Vagina (tissue), 2 donors: ENCODE results near the gene ADAMTSL5. TPM values are rescaled to one million over a fixed set of nuclear protein-coding genes. Genes with fewer than 3 reads are reported as not detected.
"Not testable (repeated sequence)": the region's sequence is repeated elsewhere in the genome, so short reads cannot be mapped to it uniquely, and the experiment has no call there.

Experiments used
- DNase-seq, 2 donors: peaks; one replicate each; pipeline ENCODE4 v3.0.0-alpha.2; 2017; ENCODE audit errors: extremely low spot score in 2 of 2
- H3K27ac ChIP-seq: fragments of 200-600 bp; sonication (generic); one replicate; pipeline ENCODE4 v1.5.1; 2019
- H3K27me3 ChIP-seq: fragments of 200-600 bp; sonication (generic); one replicate; pipeline ENCODE4 v1.5.1; 2019
- H3K36me3 ChIP-seq, 2 donors: fragments of 200-600 bp; sonication (generic); one replicate each; pipeline ENCODE4 v1.5.1; 2017 to 2019
- H3K4me1 ChIP-seq: fragments of 200-600 bp; sonication (generic); one replicate; pipeline ENCODE4 v1.5.1; 2019
- H3K4me3 ChIP-seq, 2 donors: fragments of 200-600 bp; sonication (generic); 1 replicate in 1 of 2; 2 replicates in 1 of 2; pipeline ENCODE4 v1.5.1; 2016 to 2019
- H3K9me3 ChIP-seq: fragments of 200-600 bp; sonication (generic); one replicate; pipeline ENCODE4 v1.5.1; 2019
- POLR2A ChIP-seq, 2 donors: fragments of 450-650 bp; IDR thresholded peaks; one replicate each; pipeline ENCODE4 v1.6.1; 2017; ENCODE audit warnings: antibody characterized with exemption in 2 of 2, mild to moderate bottlenecking in 2 of 2, moderate library complexity in 2 of 2
- POLR2AphosphoS5 ChIP-seq, 2 donors: sonication (generic); formaldehyde crosslinking; IDR thresholded peaks; one replicate each; pipeline ENCODE4 v1.9.0; 2017; ENCODE audit warnings: antibody characterized with exemption in 2 of 2, mild to moderate bottlenecking in 2 of 2, low read depth in 1 of 2; ENCODE audit not compliant: insufficient read depth in 1 of 2
- intact Hi-C: fragments of 100-400 bp; cut with DNase I; formaldehyde crosslinking; loops from one replicate; pipeline ENCODE4 v1.15.1; 2023
- total RNA-seq: library from RNA; depleted of rRNA; stranded (reverse); fragments of >200 nt; gene quantifications from one replicate; pipeline ENCODE4 v1.2.3, GENCODE V29; 2016
- TF ChIP-seq, protein P1 (sequence below), 3 experiments: fragments of 450-650 bp in 2 of 3; fragments of 200-600 bp in 1 of 3; sonication (generic) in 1 of 3; IDR thresholded peaks; one replicate each; pipeline ENCODE4 v1.5.1; 2017 to 2019; ENCODE audit warnings: antibody characterized with exemption in 3 of 3, mild to moderate bottlenecking in 2 of 3, moderate library complexity in 2 of 3

ADAMTSL5 gene
- total RNA-seq, 1 donor from 2014 or later: 22.6 TPM

DNA sequence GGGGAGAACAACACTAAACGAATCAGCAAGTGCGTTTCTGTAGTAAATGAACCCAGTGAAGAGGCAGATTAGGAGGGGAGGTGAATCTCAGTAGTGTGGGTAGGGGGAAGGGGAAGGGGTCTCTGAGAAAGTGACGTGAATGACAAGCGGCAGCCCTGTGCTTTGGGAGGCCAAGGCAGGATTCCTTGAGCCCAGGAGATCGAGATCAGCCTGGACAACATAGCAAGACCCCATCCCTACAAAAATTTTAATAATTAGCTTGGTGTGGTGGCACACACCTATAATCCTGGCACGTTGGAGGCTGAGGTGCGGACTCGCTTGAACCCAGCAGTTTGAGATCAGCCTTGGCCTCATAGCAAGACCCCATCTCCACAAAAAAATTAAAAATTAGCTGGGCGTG, 19.2 kb upstream of the ADAMTSL5 start:
- Histone ChIP-seq H3K27ac (no peak overlapping the region), H3K27me3 (no peaks in the 10 kb centered on the region), H3K9me3 (no peaks in the 10 kb centered on the region), H3K4me1 (no peaks in the 10 kb centered on the region), H3K36me3 (no peaks in the 10 kb centered on the region), H3K4me3 (no peak overlapping the region)
- no peak for DNase-seq
- TF ChIP-seq POLR2A (IDR thresholded peaks at IDR 0.05) (no peak), POLR2AphosphoS5 (IDR thresholded peaks at IDR 0.05; ENCODE audit: insufficient read depth in 1 of 2, low read depth in 1 of 2) (no peak)
- TF ChIP-seq, protein P1, sequence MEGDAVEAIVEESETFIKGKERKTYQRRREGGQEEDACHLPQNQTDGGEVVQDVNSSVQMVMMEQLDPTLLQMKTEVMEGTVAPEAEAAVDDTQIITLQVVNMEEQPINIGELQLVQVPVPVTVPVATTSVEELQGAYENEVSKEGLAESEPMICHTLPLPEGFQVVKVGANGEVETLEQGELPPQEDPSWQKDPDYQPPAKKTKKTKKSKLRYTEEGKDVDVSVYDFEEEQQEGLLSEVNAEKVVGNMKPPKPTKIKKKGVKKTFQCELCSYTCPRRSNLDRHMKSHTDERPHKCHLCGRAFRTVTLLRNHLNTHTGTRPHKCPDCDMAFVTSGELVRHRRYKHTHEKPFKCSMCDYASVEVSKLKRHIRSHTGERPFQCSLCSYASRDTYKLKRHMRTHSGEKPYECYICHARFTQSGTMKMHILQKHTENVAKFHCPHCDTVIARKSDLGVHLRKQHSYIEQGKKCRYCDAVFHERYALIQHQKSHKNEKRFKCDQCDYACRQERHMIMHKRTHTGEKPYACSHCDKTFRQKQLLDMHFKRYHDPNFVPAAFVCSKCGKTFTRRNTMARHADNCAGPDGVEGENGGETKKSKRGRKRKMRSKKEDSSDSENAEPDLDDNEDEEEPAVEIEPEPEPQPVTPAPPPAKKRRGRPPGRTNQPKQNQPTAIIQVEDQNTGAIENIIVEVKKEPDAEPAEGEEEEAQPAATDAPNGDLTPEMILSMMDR (IDR thresholded peaks at IDR 0.05): no peak
- intact Hi-C loops: no loop called here

DNA sequence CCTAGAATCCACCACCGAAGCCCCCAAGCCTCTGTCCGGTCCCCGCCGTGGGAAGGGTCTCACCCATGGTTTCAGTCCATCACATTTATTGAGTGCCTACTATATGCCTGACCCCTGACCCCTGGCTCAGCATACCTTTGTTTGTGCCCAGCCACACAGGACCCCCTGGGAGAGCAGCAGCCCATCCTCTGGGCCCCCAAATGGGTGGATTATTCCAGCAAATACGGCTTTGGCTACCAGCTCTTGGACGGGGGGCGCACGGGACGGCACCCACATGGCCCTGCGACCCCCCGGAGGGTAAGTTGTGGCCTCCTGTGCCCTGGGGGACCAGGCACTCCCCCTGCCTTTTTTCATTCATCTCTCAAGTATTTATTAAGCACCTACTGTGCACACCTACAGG, 18.8 kb upstream of the ADAMTSL5 start:
- Histone ChIP-seq H3K27ac (no peak overlapping the region), H3K4me1 (no peaks in the 10 kb centered on the region), H3K4me3 (no peak overlapping the region), H3K27me3 (no peaks in the 10 kb centered on the region), H3K36me3 (no peaks in the 10 kb centered on the region), H3K9me3 (no peaks in the 10 kb centered on the region)
- intact Hi-C loops: no loop called here
- no peak for TF ChIP-seq POLR2A (IDR thresholded peaks at IDR 0.05)
- TF ChIP-seq, protein P1 (IDR thresholded peaks at IDR 0.05): no peak
- no peak for TF ChIP-seq POLR2AphosphoS5 (IDR thresholded peaks at IDR 0.05; ENCODE audit: insufficient read depth in 1 of 2, low read depth in 1 of 2)
- DNase-seq: no peak

DNA sequence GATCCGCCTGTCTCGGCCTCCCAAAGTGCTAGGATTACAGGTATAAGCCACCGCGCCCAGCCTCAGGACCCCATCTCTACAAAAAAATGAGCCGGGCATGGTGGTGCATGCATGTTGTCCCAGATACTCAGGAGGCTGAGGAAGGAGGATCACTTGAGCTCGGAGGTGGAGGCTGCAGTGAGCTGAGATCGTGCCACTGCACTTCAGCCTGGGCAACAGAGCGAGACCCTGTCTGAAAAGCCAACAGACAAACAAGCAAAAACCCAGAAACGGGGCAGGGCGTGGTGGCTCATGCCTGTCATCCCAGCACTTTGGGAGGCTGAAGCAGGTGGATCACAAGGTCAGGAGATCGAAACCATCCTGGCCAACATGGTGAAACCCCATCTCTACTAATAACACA, 18.0 kb upstream of the ADAMTSL5 start:
- H3K4me1 ChIP-seq, H3K9me3 ChIP-seq, H3K36me3 ChIP-seq, intact Hi-C loops, H3K27ac ChIP-seq, H3K27me3 ChIP-seq, DNase-seq, H3K4me3 ChIP-seq: not testable (repeated sequence)

DNA sequence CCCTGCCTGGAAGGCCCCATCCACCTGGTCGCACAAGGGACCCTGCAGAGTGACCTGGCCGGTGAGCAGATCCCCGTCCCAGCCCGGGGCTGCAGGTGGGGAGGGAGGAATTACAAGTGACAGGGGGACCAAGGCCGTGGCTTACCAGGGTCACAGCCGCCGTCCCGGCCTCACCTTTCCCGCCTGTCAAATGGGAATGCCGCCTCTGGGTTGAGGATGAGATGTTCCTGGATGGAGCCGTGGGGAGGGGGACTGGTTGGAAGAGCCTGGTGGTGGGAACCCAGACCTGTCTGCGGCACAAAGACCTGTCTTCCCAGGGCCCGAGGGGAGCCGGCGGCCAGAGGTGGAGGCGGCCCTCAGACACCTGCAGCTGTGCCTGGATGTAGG, 16.6 kb upstream of the ADAMTSL5 start:
- H3K27me3 ChIP-seq: no peaks in the 10 kb centered on the region
- DNase-seq: no peak
- intact Hi-C loops: no loop called here

DNA sequence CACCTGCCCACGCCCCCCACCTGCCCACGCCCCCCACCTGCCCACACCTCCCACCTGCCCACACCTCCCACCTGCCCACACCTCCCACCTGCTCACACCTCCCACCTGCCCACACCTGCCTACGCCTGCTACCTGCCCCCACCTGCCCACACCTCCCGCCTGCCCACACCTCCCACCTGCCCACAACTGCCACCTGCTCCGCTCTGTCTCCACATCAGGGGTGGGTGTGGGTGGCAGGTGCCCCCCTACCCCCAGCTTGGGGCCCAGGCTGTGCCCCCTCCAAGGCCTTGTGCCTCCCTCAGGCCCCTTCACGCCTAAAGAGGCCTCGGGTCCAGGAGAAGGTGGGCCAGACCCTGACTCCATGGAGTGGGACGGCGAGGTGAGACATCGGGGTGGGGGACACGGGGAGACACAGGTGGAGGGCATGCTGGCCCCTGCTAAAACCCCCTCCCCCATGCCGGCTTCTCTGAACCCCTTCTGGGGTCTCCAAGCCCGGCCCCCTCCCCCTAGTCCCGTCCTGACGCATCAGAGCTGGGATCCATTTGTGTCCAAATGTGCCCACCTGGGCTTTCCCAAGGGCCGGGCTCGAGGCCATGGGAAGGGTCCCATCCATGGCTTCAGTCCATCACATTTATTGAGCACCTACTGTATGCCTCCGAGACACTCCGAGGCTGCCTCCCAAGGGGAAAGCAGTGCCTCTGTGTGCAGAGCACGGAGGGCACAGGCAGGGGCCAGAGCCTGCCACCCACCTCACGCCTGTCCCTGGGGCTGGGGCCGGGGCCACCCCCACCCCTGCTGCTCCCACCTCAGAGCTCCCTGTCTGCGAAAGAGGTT, 16.0 kb upstream of the ADAMTSL5 start:
- intact Hi-C loops: no loop called here
- Histone ChIP-seq H3K27me3 (no peaks in the 10 kb centered on the region), H3K27ac (no peak overlapping the region), H3K4me1 (peaks cover 11% of the 10 kb centered on the region), H3K36me3 (no peaks in the 10 kb centered on the region), H3K4me3 (no peak overlapping the region), H3K9me3 (no peaks in the 10 kb centered on the region)
- TF ChIP-seq, protein P1 (IDR thresholded peaks at IDR 0.05): no peak
- no peak for TF ChIP-seq POLR2A (IDR thresholded peaks at IDR 0.05)
- no peak for TF ChIP-seq POLR2AphosphoS5 (IDR thresholded peaks at IDR 0.05; ENCODE audit: insufficient read depth in 1 of 2, low read depth in 1 of 2)
- no peak for DNase-seq

More for the DNA sequence above, 16.6 kb upstream of the ADAMTSL5 start:
- peaks cover 9% of the 10 kb centered on the region for H3K4me1 ChIP-seq
- no peak overlapping the region for H3K27ac ChIP-seq
- no peak overlapping the region for H3K4me3 ChIP-seq
- no peaks in the 10 kb centered on the region for H3K9me3 ChIP-seq
- no peaks in the 10 kb centered on the region for H3K36me3 ChIP-seq
- TF ChIP-seq POLR2A (IDR thresholded peaks at IDR 0.05) (no peak), POLR2AphosphoS5 (IDR thresholded peaks at IDR 0.05; ENCODE audit: insufficient read depth in 1 of 2, low read depth in 1 of 2) (no peak)
- TF ChIP-seq, protein P1 (IDR thresholded peaks at IDR 0.05): no peak
